ENCODE data around the gene RAPGEF1.

The RAPGEF1 gene

GRCh38 chr9:131618071-131618479, 121.8 kb downstream of the RAPGEF1 start:
- DNase-seq = peak; percentile 5

GRCh38 chr9:131617611-131618010, 122.3 kb downstream of the RAPGEF1 start:
- DNase-seq = no peak

GRCh38 chr9:131616983-131617604, 122.8 kb downstream of the RAPGEF1 start:
- no peak for DNase-seq

- no peak for DNase-seq
Observed at GRCh38 chr9:131614340-131614915, 125.4 kb downstream of the RAPGEF1 start.

GRCh38 chr9:131613921-131614320, 126.0 kb downstream of the RAPGEF1 start:
- no peak for DNase-seq

GRCh38 chr9:131612851-131613250, 127.0 kb downstream of the RAPGEF1 start:
- no peak for DNase-seq

DNA sequence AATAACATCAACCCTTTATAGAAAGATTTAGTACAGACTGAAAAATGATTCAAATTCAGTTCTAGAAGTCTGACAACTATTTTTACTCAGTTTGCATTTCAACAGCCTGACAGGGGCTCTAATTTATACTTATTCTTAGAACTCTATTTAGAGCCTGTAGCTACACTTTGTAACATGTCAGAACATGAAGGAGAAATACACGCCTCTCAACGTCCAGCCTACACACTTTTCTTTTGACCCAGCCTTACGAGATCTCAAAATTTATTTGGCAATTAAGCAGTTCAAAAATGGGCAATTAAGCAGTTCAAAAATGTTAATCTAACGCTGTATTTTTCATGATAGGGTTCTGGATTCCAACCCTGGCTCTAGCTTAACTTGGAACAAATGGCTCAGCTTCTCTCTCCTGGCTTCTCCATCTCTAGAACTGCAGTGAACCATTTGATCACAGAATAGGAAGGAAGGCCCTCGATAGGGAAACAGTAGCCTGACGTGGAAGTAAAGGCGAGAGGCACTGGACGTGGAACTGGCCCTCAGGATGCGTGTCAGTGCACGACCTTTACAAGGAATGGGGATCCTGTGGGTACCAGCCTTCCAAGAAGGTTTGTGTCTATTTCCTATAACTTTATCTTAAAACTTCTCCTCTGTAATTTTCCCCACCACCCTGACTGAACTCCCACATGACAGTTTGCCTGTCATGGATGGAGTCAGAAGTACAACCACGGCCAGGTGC, 128.1 kb downstream of the RAPGEF1 start:
- DNase-seq = no peak

DNA sequence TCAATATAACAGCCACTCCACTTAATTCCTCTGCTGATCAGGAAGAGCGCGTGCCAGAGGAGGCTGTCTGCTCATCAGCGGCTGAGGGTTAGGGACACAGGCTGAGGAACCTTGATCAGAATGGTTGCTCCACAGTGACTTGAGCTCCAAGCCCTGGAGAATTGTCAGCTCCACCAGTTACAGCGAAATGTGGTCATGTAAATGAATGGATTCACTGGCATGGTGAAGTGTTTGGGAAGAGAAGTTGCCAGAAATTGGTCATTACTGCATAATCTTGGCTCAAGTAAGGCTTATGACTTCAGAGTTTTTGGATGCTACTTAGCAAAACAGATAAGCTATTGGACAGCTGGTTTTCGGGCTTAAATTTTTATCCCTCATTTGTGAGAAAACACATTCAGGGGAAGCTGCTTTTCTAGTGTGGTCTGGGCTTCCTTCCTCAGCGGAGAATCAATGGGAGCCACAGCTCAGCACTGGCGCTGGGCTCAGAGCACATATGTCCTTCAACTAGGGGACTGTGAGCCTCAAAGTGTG, 129.6 kb downstream of the RAPGEF1 start:
- DNase-seq = no peak

GRCh38 chr9:131609099-131609830, 130.6 kb downstream of the RAPGEF1 start:
- DNase-seq = no peak

- DNase-seq = no peak
Observed at GRCh38 chr9:131608493-131609037, 131.3 kb downstream of the RAPGEF1 start.

DNA sequence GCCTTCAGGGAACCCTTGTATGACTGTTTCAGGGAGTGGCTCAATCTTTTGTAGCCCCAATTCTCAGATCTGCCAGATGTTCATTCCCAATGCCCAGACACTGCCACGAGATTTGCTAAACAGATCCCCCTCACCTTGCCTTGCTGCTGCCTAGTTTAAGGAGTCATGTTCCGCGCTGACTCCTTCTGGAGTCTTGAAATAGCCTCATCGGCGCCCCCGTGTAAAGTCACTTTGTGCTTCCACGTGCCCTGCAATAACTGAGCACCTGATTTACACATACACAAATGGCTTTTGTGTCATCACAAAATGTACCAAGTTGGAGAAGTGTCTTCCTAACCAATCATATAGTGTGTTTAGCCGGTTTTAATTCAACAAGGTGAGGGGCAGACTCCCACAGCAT, 132.3 kb downstream of the RAPGEF1 start:
- no peak for DNase-seq

DNA sequence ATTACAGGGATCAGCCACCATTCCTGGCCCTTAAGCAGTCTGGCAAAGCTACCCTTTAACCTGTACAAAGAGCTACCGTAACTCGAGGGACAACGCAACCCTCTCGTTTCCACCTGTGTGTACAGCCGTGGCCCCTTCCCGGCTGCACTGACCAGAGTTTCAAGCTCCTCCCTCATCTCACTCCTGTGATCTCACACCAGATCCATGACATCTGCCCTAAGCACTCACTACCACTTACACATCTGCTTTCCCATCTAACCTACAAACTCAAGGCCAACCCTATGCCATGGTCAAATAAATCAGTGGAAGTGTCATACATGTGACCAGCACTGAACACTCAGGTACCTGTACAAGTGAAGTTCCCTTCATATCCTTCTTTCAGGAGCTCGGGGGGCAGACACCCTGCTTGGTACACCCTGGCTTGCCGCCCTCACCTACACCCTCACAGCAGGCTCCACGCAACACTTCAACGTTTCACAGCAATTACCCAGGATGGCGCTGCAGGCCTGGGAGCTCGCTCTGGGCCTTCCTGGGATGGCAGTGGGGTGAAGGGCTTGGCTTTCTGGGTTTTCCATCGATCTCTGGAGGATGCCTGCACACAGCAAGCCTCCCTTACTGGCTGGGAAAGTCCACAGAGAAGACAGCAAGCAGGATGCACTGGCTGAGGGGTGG, 132.8 kb downstream of the RAPGEF1 start:
- no peak for DNase-seq

DNA sequence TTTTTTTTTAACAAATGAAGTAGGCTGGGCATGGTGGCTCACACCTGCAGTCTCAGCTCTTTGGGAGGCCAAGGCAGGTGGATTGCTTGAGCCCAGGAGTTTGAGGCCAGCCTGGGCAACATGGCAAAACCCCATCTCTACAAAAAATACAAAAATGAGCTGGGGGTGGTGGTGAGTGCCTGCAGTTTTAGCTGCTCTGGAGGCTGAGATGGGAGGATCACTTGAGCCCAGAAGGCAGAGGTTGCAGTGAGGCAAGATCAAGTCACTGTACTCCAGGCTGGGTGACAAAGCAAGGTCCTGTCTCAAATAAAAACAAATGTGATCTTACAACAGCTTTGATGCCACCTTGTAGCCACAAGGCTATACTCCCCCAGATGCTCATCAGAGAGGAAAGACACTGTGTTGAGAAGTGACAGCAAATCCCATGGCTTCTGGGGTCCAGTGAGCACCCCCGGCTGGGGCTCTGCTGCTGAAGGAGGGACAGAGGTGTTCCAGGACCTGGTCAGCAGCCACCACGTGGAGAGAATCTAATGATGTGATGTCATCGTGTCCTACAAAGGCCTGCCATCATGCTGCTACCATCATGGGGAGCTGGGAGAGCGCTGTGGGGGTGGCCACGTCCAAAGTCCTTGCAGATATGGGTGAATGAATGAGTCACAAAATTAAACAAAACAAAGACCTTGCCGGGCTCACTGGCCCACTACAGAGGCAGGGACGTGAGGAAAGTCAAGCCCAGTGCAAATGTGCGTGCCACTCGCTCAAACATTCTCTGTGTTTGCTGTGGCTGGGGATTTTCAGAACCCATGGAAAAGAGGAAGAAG, 133.9 kb downstream of the RAPGEF1 start:
- DNase-seq = no peak

- DNase-seq = no peak
Observed at GRCh38 chr9:131603711-131604439, 136.0 kb downstream of the RAPGEF1 start.

DNA sequence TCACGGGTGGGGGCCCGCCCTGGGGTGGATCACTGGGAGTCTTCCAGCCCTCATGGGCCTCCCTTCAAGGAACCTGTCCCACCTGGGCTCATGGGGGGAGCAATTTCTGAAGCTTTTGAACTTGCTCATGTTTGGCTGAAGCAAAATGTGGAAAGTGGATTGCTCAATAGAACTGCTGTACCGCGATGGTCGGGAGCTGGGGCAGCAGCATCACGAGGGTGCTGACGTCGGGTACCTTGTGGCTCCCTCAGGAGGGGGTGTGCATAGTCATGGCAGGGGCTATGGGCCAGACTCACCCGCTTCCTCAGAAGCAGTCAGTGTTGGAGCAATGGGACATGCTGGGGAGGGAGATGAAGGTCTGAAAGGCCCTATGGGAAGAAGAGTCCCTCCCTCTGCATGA, 136.7 kb downstream of the RAPGEF1 start:
- DNase-seq = no peak

GRCh38 chr9:131601683-131602181, 138.1 kb downstream of the RAPGEF1 start:
- DNase-seq = no peak

DNA sequence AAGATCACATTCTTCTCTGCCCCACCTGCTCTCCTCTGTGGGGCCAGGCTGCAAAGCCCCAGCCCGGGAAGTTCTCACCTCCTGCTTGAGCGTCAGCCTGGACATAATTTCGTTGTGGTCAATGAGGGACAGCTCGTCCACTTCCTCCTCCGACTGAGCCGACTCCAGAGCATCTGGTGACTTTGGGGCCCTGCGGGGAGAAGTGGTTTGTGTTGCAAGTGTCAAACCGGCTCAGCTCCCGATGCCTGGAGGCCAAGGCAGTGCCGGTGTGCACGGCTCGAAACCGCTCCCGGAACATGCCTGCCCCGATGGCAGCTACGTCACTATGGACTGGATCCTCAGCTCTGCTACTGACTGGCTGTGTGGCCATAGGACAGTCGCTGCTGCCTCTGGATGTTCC, 141.8 kb downstream of the RAPGEF1 start:
- DNase-seq = no peak

GRCh38 chr9:131597246-131597645, 142.6 kb downstream of the RAPGEF1 start:
- no peak for DNase-seq

- no peak for DNase-seq
Observed at GRCh38 chr9:131596430-131596743, 143.5 kb downstream of the RAPGEF1 start.

DNA sequence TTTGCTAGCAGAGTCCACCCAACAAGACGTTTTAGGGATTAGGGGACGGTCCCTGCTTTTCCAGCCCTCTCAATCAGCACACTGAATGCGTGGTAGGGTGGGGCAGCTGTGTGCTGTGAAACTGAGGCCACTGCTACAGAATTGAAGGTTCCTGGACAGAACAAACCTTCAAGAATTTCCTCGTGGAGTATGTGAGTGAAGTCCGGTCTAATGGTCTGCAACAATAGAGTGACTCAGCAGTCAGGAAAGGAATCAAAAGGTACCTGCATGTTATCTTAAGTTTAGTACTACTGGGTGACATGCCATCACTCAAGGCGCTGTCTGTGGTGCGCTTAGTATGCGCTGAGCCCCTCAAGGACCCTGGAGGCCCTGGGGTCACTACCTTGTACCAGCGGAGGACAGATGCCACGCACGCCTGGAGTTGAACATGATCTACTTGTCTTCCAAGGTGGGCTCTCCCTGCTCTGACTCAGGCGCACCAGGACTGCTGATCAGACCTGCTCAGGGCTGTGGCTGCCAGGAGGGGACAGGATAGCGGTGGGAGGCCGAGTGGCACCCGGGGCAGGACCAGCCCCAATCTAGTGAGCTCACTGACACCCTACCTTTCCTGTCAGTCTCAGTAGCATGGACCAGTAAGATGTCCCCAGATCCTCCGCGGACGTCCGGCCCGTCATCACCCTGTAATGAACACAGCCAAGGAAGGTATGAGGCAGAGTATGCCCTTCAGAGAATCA, 144.0 kb downstream of the RAPGEF1 start:
- DNase-seq = no peak
